Measurements from ENCODE around the gene RNF208. TPM values are rescaled to one million over a fixed set of nuclear protein-coding genes. Genes with fewer than 3 reads are reported as not detected.

The RNF208 gene
- total RNA-seq, 3 donors from 2014 or later (not counting 1 experiment from before 2014, with no cell fraction given) = 0.82 to 1.6 (median 0.93) TPM

- DNase-seq (no peak), ATAC-seq (peak; percentile 22 to 41 (median 38))
- H3K36me3 Mint-ChIP-seq = no peaks in the 10 kb centered on the region
- H3K9me3 ChIP-seq (ENCODE audit: control insufficient read depth, insufficient read depth, low read length) = no peaks in the 10 kb centered on the region
- peaks cover 43% of the 10 kb centered on the region for H3K36me3 ChIP-seq (ENCODE audit: control insufficient read depth, insufficient read depth, low read length)
- H3K27ac ChIP-seq (ENCODE audit: low read length) = peak overlapping the region; percentile 79
- intact Hi-C loops (cut with micrococcal nuclease) = loop anchor here (1.0 kb wide), 1 partner anchor 17 kb away; the partner anchor contains the start of genes NDOR1 and TMEM203
- H3K27ac Mint-ChIP-seq = peak overlapping the region; percentile 91 to 97
- peak overlapping the region; percentile 96 for H3K4me3 Mint-ChIP-seq
- no peaks in the 10 kb centered on the region for H3K27me3 ChIP-seq (ENCODE audit: control insufficient read depth, insufficient read depth, low read length)
- WGBS (ENCODE audit: insufficient coverage) = under 1% methylated on average over 31 of the region's 31 CpGs
- H3K4me1 ChIP-seq (ENCODE audit: control insufficient read depth, insufficient read depth, low read length) = peaks cover 43% of the 10 kb centered on the region
- TF ChIP-seq CTCF (IDR thresholded peaks at IDR 0.05) = no peak
- H3K4me1 Mint-ChIP-seq = peaks cover 20 to 44% of the 10 kb centered on the region in 2 donors
- H3K4me3 ChIP-seq (ENCODE audit: low read length) = peak overlapping the region; percentile 81
- no peaks in the 10 kb centered on the region for H3K27me3 Mint-ChIP-seq (ENCODE audit: low read depth in 2 of 2)
- H3K9me3 Mint-ChIP-seq = no peaks in the 10 kb centered on the region
Observed at GRCh38 chr9:137188086-137188489, 34.0 kb downstream of the RNF208 start.

GRCh38 chr9:137187386-137187785 lies 34.7 kb downstream of the RNF208 start:
- H3K9me3 Mint-ChIP-seq = no peaks in the 10 kb centered on the region
- WGBS (ENCODE audit: insufficient coverage) = 88% methylated on average over 15 of the region's 15 CpGs
- H3K4me1 Mint-ChIP-seq = peaks cover 20 to 44% of the 10 kb centered on the region in 2 donors
- peak overlapping the region; percentile 96 for H3K4me3 Mint-ChIP-seq
- no peak for TF ChIP-seq CTCF (IDR thresholded peaks at IDR 0.05)
- no peaks in the 10 kb centered on the region for H3K27me3 Mint-ChIP-seq (ENCODE audit: low read depth in 2 of 2)
- H3K4me3 ChIP-seq (ENCODE audit: low read length) = peak overlapping the region; percentile 81
- H3K27ac Mint-ChIP-seq = peak overlapping the region; percentile 91 to 97
- intact Hi-C loops (cut with micrococcal nuclease) = no loop called here
- no peaks in the 10 kb centered on the region for H3K36me3 Mint-ChIP-seq
- H3K4me1 ChIP-seq (ENCODE audit: control insufficient read depth, insufficient read depth, low read length) = peaks cover 43% of the 10 kb centered on the region
- peaks cover 50% of the 10 kb centered on the region for H3K36me3 ChIP-seq (ENCODE audit: control insufficient read depth, insufficient read depth, low read length)
- no peak overlapping the region for H3K27ac ChIP-seq (ENCODE audit: low read length)
- H3K27me3 ChIP-seq (ENCODE audit: control insufficient read depth, insufficient read depth, low read length) = no peaks in the 10 kb centered on the region
- H3K9me3 ChIP-seq (ENCODE audit: control insufficient read depth, insufficient read depth, low read length) = no peaks in the 10 kb centered on the region
- ATAC-seq = no peak
- DNase-seq = no peak

GRCh38 chr9:137186385-137186784 lies 35.7 kb downstream of the RNF208 start:
- Histone ChIP-seq H3K27me3 (ENCODE audit: control insufficient read depth, insufficient read depth, low read length) (no peaks in the 10 kb centered on the region), H3K27ac (ENCODE audit: low read length) (no peak overlapping the region), H3K36me3 (ENCODE audit: control insufficient read depth, insufficient read depth, low read length) (peaks cover 57% of the 10 kb centered on the region), H3K4me3 (ENCODE audit: low read length) (no peak overlapping the region), H3K4me1 (ENCODE audit: control insufficient read depth, insufficient read depth, low read length) (peaks cover 43% of the 10 kb centered on the region), H3K9me3 (ENCODE audit: control insufficient read depth, insufficient read depth, low read length) (no peaks in the 10 kb centered on the region)
- no peaks in the 10 kb centered on the region for H3K27me3 Mint-ChIP-seq (ENCODE audit: low read depth in 2 of 2)
- H3K9me3 Mint-ChIP-seq = no peaks in the 10 kb centered on the region
- WGBS (ENCODE audit: insufficient coverage) = 93% methylated on average over 6 of the region's 6 CpGs
- intact Hi-C loops (cut with micrococcal nuclease) = no loop called here
- TF ChIP-seq CTCF (IDR thresholded peaks at IDR 0.05) = no peak
- no peak overlapping the region for H3K4me3 Mint-ChIP-seq
- H3K4me1 Mint-ChIP-seq = peaks cover 20 to 44% of the 10 kb centered on the region in 2 donors
- H3K27ac Mint-ChIP-seq = no peak overlapping the region
- ATAC-seq (no peak), DNase-seq (no peak)
- H3K36me3 Mint-ChIP-seq = no peaks in the 10 kb centered on the region

GRCh38 chr9:137185921-137186320 lies 36.1 kb downstream of the RNF208 start:
- no peaks in the 10 kb centered on the region for H3K27me3 ChIP-seq (ENCODE audit: control insufficient read depth, insufficient read depth, low read length)
- H3K27ac ChIP-seq (ENCODE audit: low read length) = no peak overlapping the region
- H3K9me3 Mint-ChIP-seq = no peaks in the 10 kb centered on the region
- no peaks in the 10 kb centered on the region for H3K36me3 Mint-ChIP-seq
- peaks cover 43% of the 10 kb centered on the region for H3K4me1 ChIP-seq (ENCODE audit: control insufficient read depth, insufficient read depth, low read length)
- intact Hi-C loops (cut with micrococcal nuclease) = no loop called here
- H3K27me3 Mint-ChIP-seq (ENCODE audit: low read depth in 2 of 2) = no peaks in the 10 kb centered on the region
- 97% methylated on average over 19 of the region's 19 CpGs for WGBS (ENCODE audit: insufficient coverage)
- no peak overlapping the region for H3K27ac Mint-ChIP-seq
- ATAC-seq = no peak
- no peaks in the 10 kb centered on the region for H3K9me3 ChIP-seq (ENCODE audit: control insufficient read depth, insufficient read depth, low read length)
- TF ChIP-seq CTCF (IDR thresholded peaks at IDR 0.05) = no peak
- no peak overlapping the region for H3K4me3 ChIP-seq (ENCODE audit: low read length)
- DNase-seq = no peak
- peaks cover 20 to 42% of the 10 kb centered on the region in 2 donors for H3K4me1 Mint-ChIP-seq
- no peak overlapping the region for H3K4me3 Mint-ChIP-seq
- H3K36me3 ChIP-seq (ENCODE audit: control insufficient read depth, insufficient read depth, low read length) = peaks cover 56% of the 10 kb centered on the region
